KMS-11 (cell line): ENCODE measurements around the gene ZNF778.

Source experiments
- H2AFZ ChIP-seq: fragments of 200-600 bp; sonication (generic); 2 replicates; pipeline ENCODE4 v1.6.1; 2016; ENCODE audit warnings: antibody characterized with exemption, mixed run types, low read depth
- H3K27ac ChIP-seq: fragments of 200-600 bp; sonication (generic); 2 replicates; pipeline ENCODE4 v1.6.1; 2016; ENCODE audit warnings: mild to moderate bottlenecking, mixed run types
- H3K27me3 ChIP-seq: fragments of 200-600 bp; sonication (generic); 2 replicates; pipeline ENCODE4 v1.6.1; 2017; ENCODE audit warnings: mild to moderate bottlenecking, low read depth, mixed run types, moderate library complexity; ENCODE audit not compliant: insufficient read depth
- H3K36me3 ChIP-seq: fragments of 200-600 bp; sonication (generic); 2 replicates; pipeline ENCODE4 v1.6.1; 2017; ENCODE audit warnings: mild to moderate bottlenecking, mixed run types; ENCODE audit not compliant: insufficient read depth
- H3K4me1 ChIP-seq: fragments of 200-600 bp; sonication (generic); 2 replicates; pipeline ENCODE4 v1.6.1; 2016; ENCODE audit warnings: mild to moderate bottlenecking, low read depth, mixed run types; ENCODE audit not compliant: poor library complexity, severe bottlenecking
- H3K4me2 ChIP-seq: fragments of 200-600 bp; sonication (generic); 2 replicates; pipeline ENCODE4 v1.7.0; 2016; ENCODE audit warnings: mild to moderate bottlenecking, mixed run types
- H3K4me3 ChIP-seq: fragments of 200-600 bp; sonication (generic); IDR thresholded peaks from 2 replicates; pipeline ENCODE4 v1.6.1; 2017; ENCODE audit warnings: low read depth, low read length, mixed read lengths; ENCODE audit not compliant: insufficient read depth
- H3K79me2 ChIP-seq: fragments of 200-600 bp; sonication (generic); 2 replicates; pipeline ENCODE4 v1.6.1; 2016; ENCODE audit warnings: low read depth, mixed run types; ENCODE audit not compliant: insufficient read depth
- H3K9ac ChIP-seq: fragments of 200-600 bp; sonication (generic); 2 replicates; pipeline ENCODE4 v1.6.1; 2016; ENCODE audit warnings: mild to moderate bottlenecking, mixed run types
- H4K20me1 ChIP-seq: fragments of 200-600 bp; sonication (generic); 2 replicates; pipeline ENCODE4 v1.6.1; 2016; ENCODE audit warnings: mild to moderate bottlenecking, mixed run types; ENCODE audit not compliant: insufficient read depth
- TF ChIP-seq, protein P1 (sequence below): fragments of 200-600 bp; sonication (generic); conservative IDR thresholded peaks from 2 replicates; pipeline ENCODE4 v1.6.1; 2017; ENCODE audit warnings: low read depth, mild to moderate bottlenecking, antibody characterized with exemption, low read length, moderate library complexity, mixed read lengths

The ZNF778 gene

DNA sequence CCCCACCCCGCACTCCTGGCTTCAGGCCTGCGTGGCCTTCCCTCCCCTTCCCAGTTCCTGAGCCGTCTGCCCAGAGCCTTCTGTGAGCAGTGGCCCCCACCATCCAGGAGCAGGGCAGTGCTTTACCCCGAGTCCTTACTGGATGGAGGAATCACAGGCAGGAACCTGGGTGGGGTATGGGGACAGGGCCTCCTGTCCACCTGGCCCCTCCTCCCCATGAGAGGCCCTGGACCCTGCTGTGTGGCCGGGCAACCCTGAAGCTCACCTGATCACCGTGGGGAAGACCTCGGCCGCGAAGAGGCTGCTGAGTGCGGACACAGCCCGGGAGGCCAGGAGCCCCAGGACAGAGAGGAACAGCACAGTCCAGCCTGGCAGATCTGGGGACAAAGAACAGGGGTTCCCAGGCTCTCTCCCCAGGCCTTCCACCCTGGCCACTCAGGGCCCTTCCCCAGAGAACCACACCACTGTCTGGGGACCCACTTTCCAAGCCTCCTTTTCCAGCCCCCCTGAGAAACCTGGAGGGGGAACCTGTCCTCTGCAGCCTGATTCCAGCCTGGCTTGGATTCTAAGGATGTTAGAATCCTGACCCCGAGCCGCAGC lies 20.4 kb upstream of the ZNF778 start:
- Histone ChIP-seq H3K4me2 (no peak overlapping the region), H3K4me3 (no peak overlapping the region), H3K4me1 (no peaks in the 10 kb centered on the region), H3K36me3 (no peaks in the 10 kb centered on the region), H3K27me3 (peaks cover 28% of the 10 kb centered on the region), H3K9ac (no peak overlapping the region), H4K20me1 (no peaks in the 10 kb centered on the region), H2AFZ (no peak overlapping the region), H3K27ac (no peak overlapping the region), H3K79me2 (no peaks in the 10 kb centered on the region)
- TF ChIP-seq, protein P1, sequence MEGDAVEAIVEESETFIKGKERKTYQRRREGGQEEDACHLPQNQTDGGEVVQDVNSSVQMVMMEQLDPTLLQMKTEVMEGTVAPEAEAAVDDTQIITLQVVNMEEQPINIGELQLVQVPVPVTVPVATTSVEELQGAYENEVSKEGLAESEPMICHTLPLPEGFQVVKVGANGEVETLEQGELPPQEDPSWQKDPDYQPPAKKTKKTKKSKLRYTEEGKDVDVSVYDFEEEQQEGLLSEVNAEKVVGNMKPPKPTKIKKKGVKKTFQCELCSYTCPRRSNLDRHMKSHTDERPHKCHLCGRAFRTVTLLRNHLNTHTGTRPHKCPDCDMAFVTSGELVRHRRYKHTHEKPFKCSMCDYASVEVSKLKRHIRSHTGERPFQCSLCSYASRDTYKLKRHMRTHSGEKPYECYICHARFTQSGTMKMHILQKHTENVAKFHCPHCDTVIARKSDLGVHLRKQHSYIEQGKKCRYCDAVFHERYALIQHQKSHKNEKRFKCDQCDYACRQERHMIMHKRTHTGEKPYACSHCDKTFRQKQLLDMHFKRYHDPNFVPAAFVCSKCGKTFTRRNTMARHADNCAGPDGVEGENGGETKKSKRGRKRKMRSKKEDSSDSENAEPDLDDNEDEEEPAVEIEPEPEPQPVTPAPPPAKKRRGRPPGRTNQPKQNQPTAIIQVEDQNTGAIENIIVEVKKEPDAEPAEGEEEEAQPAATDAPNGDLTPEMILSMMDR, result no peak

DNA sequence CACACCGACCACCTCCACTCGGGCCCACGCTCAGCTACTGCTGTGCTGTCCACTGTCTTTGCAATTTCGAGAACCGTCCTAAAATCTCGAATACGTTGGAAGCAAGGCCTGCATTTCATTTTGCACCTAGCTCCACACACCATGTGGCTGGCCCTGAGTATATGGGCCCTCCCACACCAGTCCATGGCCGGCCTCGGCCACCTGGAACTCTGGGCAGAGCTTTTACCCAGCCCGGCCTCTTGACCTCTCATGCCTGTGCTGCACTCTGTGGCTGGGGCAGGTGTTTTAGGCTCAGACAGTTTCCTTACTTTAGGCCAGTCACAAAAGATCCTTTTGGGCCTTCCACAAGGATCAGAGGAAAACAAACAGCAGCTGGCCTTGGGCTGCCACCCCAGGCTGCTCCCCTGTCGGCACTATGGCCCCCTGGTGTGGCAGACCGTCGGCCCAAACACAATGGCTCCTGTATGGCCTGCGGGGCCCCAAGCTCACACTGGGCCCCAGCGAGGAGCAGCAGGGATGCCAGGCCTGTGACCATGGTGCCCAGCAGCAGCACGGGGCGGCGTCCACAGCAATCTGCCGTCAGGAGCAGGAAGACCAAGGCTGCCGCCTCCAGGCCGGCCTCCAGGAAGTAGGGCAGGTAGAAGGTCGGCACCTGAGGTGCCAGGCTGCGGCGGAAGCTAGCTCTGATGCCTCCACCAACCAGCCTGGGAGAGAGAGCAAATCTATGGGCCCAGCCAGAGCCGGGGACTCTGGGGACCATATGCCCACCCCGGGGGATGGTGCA lies 19.7 kb upstream of the ZNF778 start:
- Histone ChIP-seq H3K4me3 (no peak overlapping the region), H2AFZ (no peak overlapping the region), H3K4me2 (no peak overlapping the region), H3K9ac (no peak overlapping the region), H3K27ac (no peak overlapping the region), H3K79me2 (no peaks in the 10 kb centered on the region), H3K36me3 (no peaks in the 10 kb centered on the region), H3K4me1 (no peaks in the 10 kb centered on the region), H3K27me3 (peaks cover 30% of the 10 kb centered on the region), H4K20me1 (no peaks in the 10 kb centered on the region)
- TF ChIP-seq, protein P1, result no peak

DNA sequence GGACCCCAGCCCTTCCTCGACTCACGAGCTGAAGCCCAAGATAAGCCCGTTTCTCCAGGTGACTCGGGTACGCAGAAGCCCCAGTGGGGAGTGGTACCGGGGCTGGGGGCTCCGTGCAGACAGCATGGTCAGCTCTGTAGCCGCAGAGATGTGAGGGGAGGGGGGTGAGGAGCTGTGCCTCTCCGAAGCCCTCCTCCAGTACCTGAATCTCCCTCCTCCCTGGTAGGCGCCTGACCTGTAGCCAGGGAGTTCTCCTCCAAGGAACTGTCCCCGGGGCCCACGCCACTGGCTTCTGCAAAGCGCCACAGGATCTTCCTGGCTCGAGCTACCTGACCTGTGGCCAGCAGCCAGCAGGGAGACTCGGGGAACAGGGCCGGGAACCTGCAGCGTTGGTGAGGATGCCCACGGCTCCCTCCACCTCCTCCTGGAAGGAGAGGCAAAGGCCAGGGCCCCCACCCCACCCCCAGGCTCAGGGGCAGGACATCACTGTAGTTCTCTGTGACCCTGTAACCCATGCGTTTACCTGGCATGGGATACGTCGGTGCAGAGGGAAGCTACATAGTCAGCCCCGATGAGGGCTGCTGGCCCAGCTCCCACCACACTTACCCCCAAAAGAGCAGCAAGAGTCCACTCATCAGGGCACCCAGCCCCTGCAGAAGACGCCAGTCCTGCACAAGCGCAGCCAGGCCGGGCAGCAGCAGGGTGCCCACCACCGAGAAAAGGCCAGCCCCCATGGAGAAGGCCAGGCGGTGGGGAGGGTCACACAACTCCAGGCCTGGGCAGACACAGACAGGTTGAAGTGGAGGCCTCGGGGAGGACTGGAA lies 18.9 kb upstream of the ZNF778 start:
- TF ChIP-seq, protein P1, result no peak

DNA sequence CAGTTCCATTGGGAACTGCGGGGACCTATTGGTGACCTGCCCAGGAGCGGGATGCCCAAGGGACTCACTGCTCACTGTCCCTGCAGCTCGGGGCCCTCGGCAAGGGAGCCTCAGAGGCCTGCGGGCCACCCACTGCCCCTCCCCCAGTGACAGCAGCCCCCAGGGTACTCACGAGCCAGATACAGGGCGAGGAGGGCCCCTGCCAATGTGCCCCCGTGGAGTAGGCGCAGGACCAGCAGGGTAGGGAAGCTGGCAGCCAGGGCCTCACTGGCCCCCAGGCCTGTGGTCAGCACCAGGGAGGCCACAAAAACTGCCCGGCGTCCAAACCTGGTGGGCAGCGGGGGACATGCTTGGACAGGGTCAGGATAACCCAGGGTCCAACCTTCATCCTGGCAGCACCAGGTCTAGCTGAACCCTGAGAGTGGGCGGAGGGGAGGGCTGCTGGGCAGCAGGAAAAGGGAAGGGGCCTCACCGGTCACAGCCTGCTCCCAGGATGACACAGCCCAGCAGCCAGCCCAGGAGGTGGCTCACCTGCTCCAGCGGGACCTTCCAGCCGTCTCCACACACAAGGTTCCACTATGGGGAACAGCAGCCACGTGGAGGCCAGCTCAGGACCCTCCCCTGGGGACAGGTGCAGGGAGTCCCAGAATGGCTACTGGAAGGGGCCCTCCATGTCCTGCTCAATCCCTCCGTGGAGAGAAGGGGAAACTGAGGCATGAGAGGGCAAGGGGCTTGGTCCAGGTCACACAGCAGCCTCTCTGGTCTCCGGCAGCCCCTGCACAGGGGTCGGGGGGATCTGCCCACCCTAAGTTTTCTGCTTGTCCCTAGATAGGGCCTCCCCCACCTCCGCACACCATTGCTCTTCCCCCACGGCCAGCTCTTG lies 18.0 kb upstream of the ZNF778 start:
- Histone ChIP-seq H3K4me2 (no peak overlapping the region), H3K9ac (no peak overlapping the region), H3K36me3 (no peaks in the 10 kb centered on the region), H3K4me3 (no peak overlapping the region), H4K20me1 (no peaks in the 10 kb centered on the region), H3K4me1 (no peaks in the 10 kb centered on the region), H3K27ac (no peak overlapping the region), H3K27me3 (peaks cover 45% of the 10 kb centered on the region), H3K79me2 (no peaks in the 10 kb centered on the region), H2AFZ (no peak overlapping the region)
- TF ChIP-seq, protein P1, result no peak

More for the DNA sequence above, 18.9 kb upstream of the ZNF778 start:
- Histone ChIP-seq H2AFZ (no peak overlapping the region), H3K36me3 (no peaks in the 10 kb centered on the region), H4K20me1 (no peaks in the 10 kb centered on the region), H3K4me1 (no peaks in the 10 kb centered on the region), H3K79me2 (no peaks in the 10 kb centered on the region), H3K9ac (no peak overlapping the region), H3K4me3 (no peak overlapping the region), H3K27ac (no peak overlapping the region), H3K4me2 (no peak overlapping the region), H3K27me3 (peaks cover 38% of the 10 kb centered on the region)
